Mammary epithelial cell (primary cell): Measurements from ENCODE around the gene SPRR5.

Experiments used
- CTCF ChIP-seq, 2 donors: IDR thresholded peaks in 1 of 2; conservative IDR thresholded peaks in 1 of 2; 2 replicates each; pipeline ENCODE4 v1.5.1; 2011 to 2012; ENCODE audit warnings: inconsistent platforms in 2 of 2, low read length in 2 of 2, mild to moderate bottlenecking in 2 of 2, control low read depth in 1 of 2, low read depth in 1 of 2; ENCODE audit not compliant: insufficient read depth in 1 of 2; ENCODE audit errors: extremely low read depth in 1 of 2
- EZH2 ChIP-seq: IDR thresholded peaks from 2 replicates; pipeline ENCODE4 v1.6.1; 2012; ENCODE audit warnings: low read length, inconsistent platforms, borderline replicate concordance

GRCh38 chr1:152965853-152966252 lies 18.8 kb downstream of the SPRR5 start:
- TF ChIP-seq CTCF (conservative IDR thresholded peaks at IDR 0.05 in 1 of 2, IDR thresholded peaks at IDR 0.05 in 1 of 2; ENCODE audit: extremely low read depth in 1 of 2, insufficient read depth in 1 of 2, low read depth in 1 of 2, low read length in 2 of 2) (no peak), EZH2 (no peak)
